ENCODE results near the gene RBM39.
A peak's percentile ranks its signal among the peaks of the same experiment; 100 is the strongest.

The RBM39 gene

GRCh38 chr20:35663516-35664465 lies 78.3 kb downstream of the RBM39 start:
- Mint-ChIP-seq H3K9me3 (no peaks in the 10 kb centered on the region), H3K4me1 (ENCODE audit: low read depth) (peaks cover 51% of the 10 kb centered on the region), H3K4me3 (peak overlapping the region; percentile 87), H3K27me3 (ENCODE audit: low read depth) (no peaks in the 10 kb centered on the region), H3K36me3 (ENCODE audit: low read depth) (peaks cover 21% of the 10 kb centered on the region), H3K27ac (peak overlapping the region; percentile 99)

- H3K4me3 Mint-ChIP-seq = peak overlapping the region; percentile 87
- peak overlapping the region; percentile 84 for H3K27ac Mint-ChIP-seq
- H3K4me1 Mint-ChIP-seq (ENCODE audit: low read depth) = peaks cover 56% of the 10 kb centered on the region
- H3K36me3 Mint-ChIP-seq (ENCODE audit: low read depth) = peaks cover 13% of the 10 kb centered on the region
- no peaks in the 10 kb centered on the region for H3K9me3 Mint-ChIP-seq
- no peaks in the 10 kb centered on the region for H3K27me3 Mint-ChIP-seq (ENCODE audit: low read depth)
These were observed 79.5 kb downstream of the RBM39 start for GRCh38 chr20:35662551-35662950.

- H3K27ac Mint-ChIP-seq = peak overlapping the region; percentile 84
- no peaks in the 10 kb centered on the region for H3K27me3 Mint-ChIP-seq (ENCODE audit: low read depth)
- H3K9me3 Mint-ChIP-seq = no peaks in the 10 kb centered on the region
- peaks cover 16% of the 10 kb centered on the region for H3K36me3 Mint-ChIP-seq (ENCODE audit: low read depth)
- H3K4me3 Mint-ChIP-seq = peak overlapping the region; percentile 87
- H3K4me1 Mint-ChIP-seq (ENCODE audit: low read depth) = peaks cover 61% of the 10 kb centered on the region
These were observed 80.2 kb downstream of the RBM39 start for GRCh38 chr20:35661908-35662307.

GRCh38 chr20:35661053-35661452 lies 81.0 kb downstream of the RBM39 start:
- Mint-ChIP-seq H3K27me3 (ENCODE audit: low read depth) (no peaks in the 10 kb centered on the region), H3K4me3 (peak overlapping the region; percentile 87), H3K9me3 (no peaks in the 10 kb centered on the region), H3K4me1 (ENCODE audit: low read depth) (peaks cover 61% of the 10 kb centered on the region), H3K36me3 (ENCODE audit: low read depth) (peaks cover 16% of the 10 kb centered on the region), H3K27ac (peak overlapping the region; percentile 84)

DNA sequence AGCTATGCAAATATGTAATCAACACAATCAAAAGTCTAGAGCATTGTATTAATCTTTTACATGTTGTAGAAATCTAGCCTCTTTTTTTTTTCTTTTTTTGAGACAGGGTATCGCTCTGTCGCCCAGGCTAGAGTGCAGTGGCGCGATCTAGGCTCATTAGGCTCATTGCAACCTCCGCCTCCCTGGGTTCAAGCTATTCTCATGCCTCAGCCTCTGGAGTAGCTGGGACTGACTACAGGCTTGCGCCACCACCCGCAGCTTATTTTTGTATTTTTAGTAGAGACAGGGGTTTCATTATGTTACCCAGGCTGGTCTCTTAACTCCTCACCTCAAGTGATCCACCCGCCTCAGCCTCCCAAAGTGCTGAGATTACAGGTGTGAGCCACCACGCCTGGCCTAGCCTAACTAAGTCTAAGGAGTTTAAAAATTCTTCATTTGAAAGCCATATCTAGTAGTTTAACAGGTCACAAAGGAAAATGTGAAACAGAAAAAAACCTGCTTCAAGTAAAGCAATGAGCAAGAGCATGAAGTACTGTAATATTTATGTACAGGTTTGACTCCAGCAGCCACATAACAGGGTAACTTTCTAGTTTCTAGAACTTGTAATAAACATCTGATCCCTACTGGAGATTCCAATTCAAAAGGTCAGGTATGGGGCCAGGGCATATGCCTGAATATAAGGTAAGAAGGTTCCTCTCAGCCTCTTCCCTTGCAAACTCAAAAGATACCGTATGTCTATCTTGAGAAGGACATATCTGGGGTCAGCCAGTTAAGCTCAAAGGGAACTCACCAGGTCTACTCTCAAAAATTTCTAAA lies 81.7 kb downstream of the RBM39 start:
- peaks cover 16% of the 10 kb centered on the region for H3K36me3 Mint-ChIP-seq (ENCODE audit: low read depth)
- peak overlapping the region; percentile 87 for H3K4me3 Mint-ChIP-seq
- peak overlapping the region; percentile 84 for H3K27ac Mint-ChIP-seq
- H3K9me3 Mint-ChIP-seq = no peaks in the 10 kb centered on the region
- H3K27me3 Mint-ChIP-seq (ENCODE audit: low read depth) = no peaks in the 10 kb centered on the region
- H3K4me1 Mint-ChIP-seq (ENCODE audit: low read depth) = peaks cover 61% of the 10 kb centered on the region

GRCh38 chr20:35657271-35657670 lies 84.8 kb downstream of the RBM39 start:
- no peaks in the 10 kb centered on the region for H3K27me3 Mint-ChIP-seq (ENCODE audit: low read depth)
- peak overlapping the region; percentile 0 for H3K4me3 Mint-ChIP-seq
- no peaks in the 10 kb centered on the region for H3K9me3 Mint-ChIP-seq
- H3K27ac Mint-ChIP-seq = peak overlapping the region; percentile 13
- peaks cover 44% of the 10 kb centered on the region for H3K4me1 Mint-ChIP-seq (ENCODE audit: low read depth)
- H3K36me3 Mint-ChIP-seq (ENCODE audit: low read depth) = peaks cover 6% of the 10 kb centered on the region

DNA sequence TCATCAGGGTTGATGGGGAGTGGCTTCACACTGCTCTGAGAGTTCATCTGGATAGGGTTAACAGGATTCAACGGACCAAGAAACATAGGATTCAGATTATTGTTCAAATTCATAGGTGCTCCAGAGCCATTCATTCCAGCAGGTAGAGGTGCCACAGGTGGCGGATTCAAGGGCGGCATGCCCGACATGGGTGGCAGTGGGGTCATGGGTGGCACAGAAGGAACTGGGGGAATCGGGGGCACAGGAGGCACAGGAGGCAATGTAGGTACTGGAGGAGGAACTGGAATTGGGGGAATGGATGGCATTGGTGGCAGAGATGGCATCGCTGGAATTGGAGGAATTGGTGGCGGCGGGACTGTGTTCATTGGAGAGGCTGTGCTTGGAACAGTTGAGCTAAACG lies 87.6 kb downstream of the RBM39 start:
- Mint-ChIP-seq H3K36me3 (ENCODE audit: low read depth) (peaks cover 16% of the 10 kb centered on the region), H3K4me3 (no peak overlapping the region), H3K4me1 (ENCODE audit: low read depth) (peaks cover 29% of the 10 kb centered on the region), H3K27me3 (ENCODE audit: low read depth) (no peaks in the 10 kb centered on the region), H3K9me3 (no peaks in the 10 kb centered on the region), H3K27ac (no peak overlapping the region)

- H3K27ac Mint-ChIP-seq = no peak overlapping the region
- H3K4me1 Mint-ChIP-seq (ENCODE audit: low read depth) = peaks cover 28% of the 10 kb centered on the region
- H3K36me3 Mint-ChIP-seq (ENCODE audit: low read depth) = peaks cover 16% of the 10 kb centered on the region
- no peak overlapping the region for H3K4me3 Mint-ChIP-seq
- no peaks in the 10 kb centered on the region for H3K9me3 Mint-ChIP-seq
- no peaks in the 10 kb centered on the region for H3K27me3 Mint-ChIP-seq (ENCODE audit: low read depth)
These were observed 88.2 kb downstream of the RBM39 start for GRCh38 chr20:35653893-35654292.
